ENCODE results near the gene BTLA.

Gene BTLA

DNA sequence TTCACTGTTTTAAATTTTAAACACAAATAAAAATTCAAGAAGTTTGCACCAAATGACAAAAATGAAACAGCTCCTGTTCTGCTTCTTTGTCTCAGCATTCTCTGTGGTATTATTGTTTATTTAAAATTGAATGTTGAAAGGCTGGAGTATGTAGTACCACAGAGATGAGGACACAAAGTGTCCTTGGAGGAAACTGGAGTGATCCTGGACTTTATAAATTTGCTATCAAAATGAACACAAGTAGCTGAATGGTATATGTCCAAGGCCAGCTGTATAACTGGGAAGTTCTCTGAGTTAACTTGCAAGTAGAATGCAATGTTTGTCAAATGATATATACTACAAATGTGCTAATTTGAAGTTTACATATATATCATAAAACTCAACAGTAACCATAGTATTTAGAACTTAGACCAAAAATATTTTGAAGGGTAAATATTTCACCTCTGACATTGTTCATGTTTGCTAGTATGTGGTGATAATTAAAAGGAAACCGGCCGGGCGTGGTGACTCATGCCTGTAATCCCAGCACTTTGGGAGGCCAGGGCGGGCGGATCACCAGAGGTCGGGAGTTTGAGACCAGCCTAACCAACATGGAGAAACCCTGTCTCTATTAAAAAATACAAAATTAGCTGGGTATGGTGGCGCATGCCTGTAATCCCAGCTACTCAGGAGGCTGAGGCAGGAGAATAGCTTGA, 12.3 kb downstream of the BTLA start:
- TF ChIP-seq, protein P1, sequence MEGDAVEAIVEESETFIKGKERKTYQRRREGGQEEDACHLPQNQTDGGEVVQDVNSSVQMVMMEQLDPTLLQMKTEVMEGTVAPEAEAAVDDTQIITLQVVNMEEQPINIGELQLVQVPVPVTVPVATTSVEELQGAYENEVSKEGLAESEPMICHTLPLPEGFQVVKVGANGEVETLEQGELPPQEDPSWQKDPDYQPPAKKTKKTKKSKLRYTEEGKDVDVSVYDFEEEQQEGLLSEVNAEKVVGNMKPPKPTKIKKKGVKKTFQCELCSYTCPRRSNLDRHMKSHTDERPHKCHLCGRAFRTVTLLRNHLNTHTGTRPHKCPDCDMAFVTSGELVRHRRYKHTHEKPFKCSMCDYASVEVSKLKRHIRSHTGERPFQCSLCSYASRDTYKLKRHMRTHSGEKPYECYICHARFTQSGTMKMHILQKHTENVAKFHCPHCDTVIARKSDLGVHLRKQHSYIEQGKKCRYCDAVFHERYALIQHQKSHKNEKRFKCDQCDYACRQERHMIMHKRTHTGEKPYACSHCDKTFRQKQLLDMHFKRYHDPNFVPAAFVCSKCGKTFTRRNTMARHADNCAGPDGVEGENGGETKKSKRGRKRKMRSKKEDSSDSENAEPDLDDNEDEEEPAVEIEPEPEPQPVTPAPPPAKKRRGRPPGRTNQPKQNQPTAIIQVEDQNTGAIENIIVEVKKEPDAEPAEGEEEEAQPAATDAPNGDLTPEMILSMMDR (IDR thresholded peaks at IDR 0.05; ENCODE audit: borderline replicate concordance, insufficient read depth, low read depth, low read length) = no peak
- H3K4me3 ChIP-seq (ENCODE audit: low read depth, low read length) = no peak overlapping the region

DNA sequence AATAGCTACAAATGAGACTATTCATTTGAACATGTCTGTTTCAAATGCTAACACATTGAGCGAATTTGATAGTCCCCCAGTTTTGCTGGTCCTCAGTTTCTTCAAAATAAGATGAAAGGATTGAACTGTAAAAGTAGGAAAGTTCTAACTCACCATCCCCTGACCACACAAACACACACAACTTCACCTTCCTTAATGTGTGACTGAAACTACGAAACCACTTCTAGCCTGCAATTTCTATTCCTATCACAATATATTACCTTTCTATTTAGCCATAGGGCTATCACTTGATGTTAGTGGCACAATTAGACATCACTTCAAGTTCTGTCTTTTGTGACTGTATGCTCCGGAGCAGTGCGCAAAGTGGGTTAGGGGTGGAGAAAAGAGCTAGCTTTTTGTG, 14.9 kb downstream of the BTLA start:
- TF ChIP-seq, protein P1 (IDR thresholded peaks at IDR 0.05; ENCODE audit: borderline replicate concordance, insufficient read depth, low read depth, low read length) = no peak
- no peak overlapping the region for H3K4me3 ChIP-seq (ENCODE audit: low read depth, low read length)

DNA sequence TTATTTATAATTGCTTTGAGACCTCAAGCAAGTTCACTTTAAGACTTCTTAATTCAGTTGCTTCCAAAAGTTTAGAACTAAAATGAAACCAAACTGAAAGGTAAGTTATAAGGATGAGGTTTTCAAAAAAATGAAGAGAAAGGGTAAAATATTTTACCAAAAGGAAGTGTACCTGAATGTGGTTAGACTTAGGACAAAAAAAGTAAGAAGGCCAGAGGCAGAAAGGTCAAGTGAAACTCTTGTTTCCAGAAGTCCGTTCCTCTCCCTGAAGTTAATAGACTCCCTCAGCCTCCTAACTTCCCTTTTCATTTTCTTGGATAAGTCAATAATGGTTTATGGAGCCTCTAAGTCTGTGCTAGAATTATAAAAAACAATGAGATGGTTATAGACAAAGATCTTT, 16.6 kb downstream of the BTLA start:
- no peak overlapping the region for H3K4me3 ChIP-seq (ENCODE audit: low read depth, low read length)
- TF ChIP-seq, protein P1 (IDR thresholded peaks at IDR 0.05; ENCODE audit: borderline replicate concordance, insufficient read depth, low read depth, low read length) = no peak

DNA sequence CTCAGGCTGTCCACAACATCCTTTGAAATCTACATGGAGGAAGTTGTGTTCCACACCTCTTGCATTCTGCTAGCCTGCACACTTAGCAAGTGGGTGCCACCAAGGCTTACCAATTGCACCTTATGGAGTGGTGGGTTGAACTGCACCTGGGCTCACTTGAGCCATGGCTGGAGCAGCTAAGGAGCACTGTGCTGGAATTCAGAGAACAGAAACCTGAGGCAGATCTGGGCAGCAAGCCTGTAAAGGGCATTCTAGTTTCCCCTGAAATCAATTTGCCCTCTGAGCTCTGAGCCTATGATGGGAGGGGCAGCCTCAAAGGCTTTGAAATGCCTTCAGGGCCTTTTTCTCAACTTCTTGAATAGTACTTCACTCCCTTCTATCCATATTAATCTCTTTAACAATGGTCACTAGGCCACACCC, 18.0 kb downstream of the BTLA start:
- no peak overlapping the region for H3K4me3 ChIP-seq (ENCODE audit: low read depth, low read length)
- TF ChIP-seq, protein P1 (IDR thresholded peaks at IDR 0.05; ENCODE audit: borderline replicate concordance, insufficient read depth, low read depth, low read length) = no peak

DNA sequence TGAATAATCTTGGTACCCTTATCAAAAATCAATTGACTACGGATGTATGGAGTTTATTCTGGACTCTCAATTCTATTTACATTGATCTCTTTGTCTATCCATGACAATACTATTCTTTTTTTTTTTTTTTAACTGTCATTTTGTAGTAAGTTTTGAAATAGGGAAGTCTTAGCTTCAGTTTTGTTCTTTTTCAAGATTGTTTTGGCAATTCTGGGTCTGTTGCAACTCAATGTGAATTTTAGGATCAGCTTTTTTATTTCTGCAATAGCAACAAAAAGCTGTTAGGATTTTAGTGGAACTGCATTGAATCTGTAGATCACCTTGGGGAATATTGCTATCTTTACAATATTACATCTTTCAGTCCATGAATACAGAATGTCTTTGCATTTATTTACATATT, 21.4 kb downstream of the BTLA start:
- TF ChIP-seq, protein P1 (IDR thresholded peaks at IDR 0.05; ENCODE audit: borderline replicate concordance, insufficient read depth, low read depth, low read length) = no peak
- H3K4me3 ChIP-seq (ENCODE audit: low read depth, low read length) = no peak overlapping the region

DNA sequence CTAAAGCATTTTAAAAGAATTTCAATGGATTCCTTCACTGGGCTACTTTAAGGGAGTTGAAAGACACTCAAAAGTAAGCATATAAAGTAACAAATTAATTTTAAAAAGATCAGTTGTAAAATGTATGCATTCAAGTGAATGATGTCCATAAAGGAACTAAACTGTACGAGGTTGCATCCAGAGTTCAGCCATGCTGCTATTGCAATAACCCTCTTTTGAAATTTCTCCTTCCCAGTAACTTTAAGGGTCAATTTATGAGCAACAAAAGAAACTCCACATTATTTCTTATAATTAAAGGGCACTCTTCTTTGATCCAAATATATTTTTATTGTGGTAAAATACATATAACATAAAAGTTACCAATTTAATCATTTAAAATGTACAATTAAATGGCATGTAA, 22.9 kb downstream of the BTLA start:
- H3K4me3 ChIP-seq (ENCODE audit: low read depth, low read length) = no peak overlapping the region
- TF ChIP-seq, protein P1 (IDR thresholded peaks at IDR 0.05; ENCODE audit: borderline replicate concordance, insufficient read depth, low read depth, low read length) = no peak

DNA sequence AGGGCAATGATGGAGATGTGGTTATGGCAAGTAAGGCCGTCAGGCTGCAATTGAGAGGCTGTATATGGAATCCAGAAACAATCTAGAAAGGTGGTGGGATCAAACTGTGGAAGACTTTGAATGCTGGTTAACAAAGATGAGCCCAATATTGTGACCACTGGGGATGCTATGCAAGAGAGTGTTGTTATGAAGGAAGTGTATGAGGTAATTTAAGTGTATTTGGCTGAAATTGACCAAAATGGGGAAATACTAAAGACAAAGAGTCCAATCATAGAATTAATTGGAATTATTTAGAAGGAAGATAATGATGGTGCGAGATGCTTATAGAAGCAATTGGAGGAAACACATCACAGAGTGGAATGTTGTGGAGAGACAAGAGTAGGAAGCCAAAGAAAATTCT, 24.5 kb downstream of the BTLA start:
- TF ChIP-seq, protein P1 (IDR thresholded peaks at IDR 0.05; ENCODE audit: borderline replicate concordance, insufficient read depth, low read depth, low read length) = no peak
- no peak overlapping the region for H3K4me3 ChIP-seq (ENCODE audit: low read depth, low read length)

Data from GM12875 (cell line).